GM10266 (cell line): Measurements from ENCODE around the gene BCAR3.

Experiments used
- DNase-seq: peaks from one replicate; pipeline ENCODE4 v3.0.0; 2012; ENCODE audit errors: extremely low spot score
- TF ChIP-seq, protein P1 (sequence below): IDR thresholded peaks from 2 replicates; pipeline ENCODE4 v1.5.1; 2012; ENCODE audit warnings: mild to moderate bottlenecking, low read depth; ENCODE audit not compliant: control insufficient read depth, insufficient read depth; ENCODE audit errors: missing control alignments

The BCAR3 gene

DNA sequence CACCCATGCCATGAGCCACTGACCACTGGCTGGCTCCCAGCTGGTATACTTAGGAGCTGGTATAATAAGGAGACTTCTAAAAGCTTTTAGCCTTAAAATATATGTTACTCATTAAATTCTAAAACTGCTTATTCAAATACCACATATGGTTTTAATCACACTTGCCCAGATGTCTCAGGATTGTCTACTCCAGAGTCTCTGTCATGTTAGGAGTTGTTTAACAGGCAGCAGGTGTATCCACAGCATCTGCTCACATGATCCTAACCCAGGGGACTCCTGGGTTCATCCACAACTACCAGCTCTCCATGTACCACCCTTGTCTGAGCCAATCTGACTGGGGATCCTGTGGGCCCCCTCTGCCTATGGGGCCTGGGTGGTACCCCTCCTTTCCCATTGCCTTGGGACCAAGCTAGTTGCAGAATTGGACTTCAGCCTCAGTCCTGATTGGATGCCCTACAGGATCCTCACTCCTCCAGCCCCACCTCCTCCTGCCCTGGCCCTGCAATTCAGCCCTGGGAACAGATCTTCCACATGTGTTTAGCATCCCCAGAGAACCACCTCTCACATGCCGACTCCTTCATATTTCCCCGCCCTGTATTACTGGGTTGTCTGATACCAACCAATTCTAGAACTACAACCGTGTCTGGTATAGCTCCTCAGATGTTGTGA, 61.3 kb downstream of the BCAR3 start:
- no peak for DNase-seq
- TF ChIP-seq, protein P1, sequence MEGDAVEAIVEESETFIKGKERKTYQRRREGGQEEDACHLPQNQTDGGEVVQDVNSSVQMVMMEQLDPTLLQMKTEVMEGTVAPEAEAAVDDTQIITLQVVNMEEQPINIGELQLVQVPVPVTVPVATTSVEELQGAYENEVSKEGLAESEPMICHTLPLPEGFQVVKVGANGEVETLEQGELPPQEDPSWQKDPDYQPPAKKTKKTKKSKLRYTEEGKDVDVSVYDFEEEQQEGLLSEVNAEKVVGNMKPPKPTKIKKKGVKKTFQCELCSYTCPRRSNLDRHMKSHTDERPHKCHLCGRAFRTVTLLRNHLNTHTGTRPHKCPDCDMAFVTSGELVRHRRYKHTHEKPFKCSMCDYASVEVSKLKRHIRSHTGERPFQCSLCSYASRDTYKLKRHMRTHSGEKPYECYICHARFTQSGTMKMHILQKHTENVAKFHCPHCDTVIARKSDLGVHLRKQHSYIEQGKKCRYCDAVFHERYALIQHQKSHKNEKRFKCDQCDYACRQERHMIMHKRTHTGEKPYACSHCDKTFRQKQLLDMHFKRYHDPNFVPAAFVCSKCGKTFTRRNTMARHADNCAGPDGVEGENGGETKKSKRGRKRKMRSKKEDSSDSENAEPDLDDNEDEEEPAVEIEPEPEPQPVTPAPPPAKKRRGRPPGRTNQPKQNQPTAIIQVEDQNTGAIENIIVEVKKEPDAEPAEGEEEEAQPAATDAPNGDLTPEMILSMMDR, result no peak

DNA sequence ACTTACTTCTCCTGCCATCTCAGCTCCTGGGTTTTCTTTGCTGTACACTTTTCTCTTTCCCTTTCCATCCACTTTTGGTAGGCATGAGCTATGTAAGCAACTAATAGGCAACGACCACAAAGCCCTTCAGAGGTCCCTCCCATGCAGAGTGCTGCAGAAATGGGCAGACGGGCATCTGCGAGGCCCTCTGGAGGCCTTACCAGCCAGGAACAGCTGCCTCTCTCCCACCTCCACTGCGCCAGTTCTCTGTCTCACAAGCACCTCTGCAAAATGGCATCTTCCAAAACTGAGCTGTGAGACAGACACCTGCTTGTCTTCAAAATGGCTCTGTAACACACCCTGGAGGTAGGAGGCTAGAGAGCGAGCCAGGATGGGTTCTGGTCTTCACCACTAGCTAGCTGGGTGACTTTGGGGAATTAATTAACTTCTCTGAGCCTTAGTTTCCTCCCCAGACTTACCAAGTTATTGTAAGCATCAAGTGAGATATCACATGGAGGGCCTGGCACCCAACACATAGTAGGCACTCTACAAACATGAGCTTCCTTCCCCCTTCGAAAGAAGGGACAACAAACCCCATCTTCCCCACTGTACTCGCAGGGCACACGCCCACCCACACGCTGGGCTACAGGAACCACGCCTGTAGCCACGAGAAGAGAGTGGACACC, 62.0 kb downstream of the BCAR3 start:
- TF ChIP-seq, protein P1, result no peak
- DNase-seq, result no peak

DNA sequence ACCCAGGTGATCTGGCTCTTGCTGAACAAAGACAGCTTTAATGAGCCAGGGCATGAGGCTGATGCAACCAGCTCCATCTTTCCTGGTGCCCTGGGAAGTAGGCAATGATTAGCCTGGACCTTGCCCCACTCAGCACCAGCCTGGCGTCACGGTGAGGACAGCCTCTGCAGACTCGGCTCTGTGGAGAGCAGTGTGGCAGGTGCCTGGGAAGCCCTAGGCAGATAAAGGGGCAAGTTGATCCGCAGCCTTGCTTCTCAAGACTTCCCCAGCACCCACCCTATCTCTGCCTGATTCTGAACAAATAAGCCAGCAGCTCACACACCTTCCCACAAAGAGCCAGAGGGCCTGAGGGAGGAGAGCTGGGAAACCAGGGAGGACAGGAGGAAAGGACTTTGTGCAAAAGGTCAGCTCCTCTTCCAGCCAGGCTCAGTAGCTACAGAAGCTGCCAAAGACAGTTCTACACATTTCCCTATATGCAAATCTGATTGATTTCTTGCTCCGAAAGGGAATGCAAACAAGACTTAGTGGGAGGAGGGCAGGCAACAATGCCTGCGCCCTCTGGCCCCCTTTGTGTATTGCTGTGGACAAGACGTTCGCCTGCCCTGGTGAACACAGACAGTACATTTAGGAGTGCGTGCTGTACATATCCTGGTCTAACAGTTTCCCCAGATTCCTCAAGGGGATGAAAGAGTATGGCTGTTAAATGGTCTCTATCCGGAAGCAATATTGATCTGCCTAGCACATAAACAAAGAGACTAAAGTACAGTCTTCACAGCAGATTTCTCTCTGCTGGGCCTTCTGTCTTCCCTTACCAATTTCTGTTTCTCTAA, 63.8 kb downstream of the BCAR3 start:
- TF ChIP-seq, protein P1, result no peak
- no peak for DNase-seq

DNA sequence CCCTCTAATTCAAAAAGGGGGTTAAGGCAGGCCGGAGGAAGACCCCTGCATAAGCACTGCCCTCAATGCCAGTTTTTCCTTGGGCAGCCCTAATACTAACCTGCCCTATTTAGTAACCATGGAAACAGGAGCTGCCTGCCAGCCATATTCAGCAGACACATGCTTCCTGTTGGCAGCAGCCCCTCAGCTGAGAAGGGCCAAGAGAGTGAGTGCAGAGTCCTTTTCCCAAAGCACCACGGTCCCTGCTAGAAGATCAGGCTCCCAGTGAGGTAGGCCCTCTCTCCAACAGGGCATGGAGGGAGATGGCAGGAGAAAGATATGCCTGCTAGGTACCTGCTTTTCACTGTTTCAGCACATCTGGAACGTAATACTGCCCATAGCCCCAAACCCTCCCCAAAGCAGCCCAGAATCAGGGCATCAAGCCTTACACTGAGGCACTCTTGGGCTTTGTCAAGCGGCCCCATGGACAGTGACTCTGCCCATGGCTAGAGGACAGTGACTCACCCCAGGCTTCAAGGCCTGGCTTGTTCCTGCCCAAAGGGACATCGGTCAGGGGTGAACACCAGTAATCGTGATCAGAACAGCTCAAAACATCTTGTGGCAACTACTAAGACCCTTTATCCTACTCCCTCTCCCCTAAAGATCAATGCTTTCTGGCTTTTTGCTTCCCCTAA, 64.5 kb downstream of the BCAR3 start:
- no peak for DNase-seq
- TF ChIP-seq, protein P1, result no peak

DNA sequence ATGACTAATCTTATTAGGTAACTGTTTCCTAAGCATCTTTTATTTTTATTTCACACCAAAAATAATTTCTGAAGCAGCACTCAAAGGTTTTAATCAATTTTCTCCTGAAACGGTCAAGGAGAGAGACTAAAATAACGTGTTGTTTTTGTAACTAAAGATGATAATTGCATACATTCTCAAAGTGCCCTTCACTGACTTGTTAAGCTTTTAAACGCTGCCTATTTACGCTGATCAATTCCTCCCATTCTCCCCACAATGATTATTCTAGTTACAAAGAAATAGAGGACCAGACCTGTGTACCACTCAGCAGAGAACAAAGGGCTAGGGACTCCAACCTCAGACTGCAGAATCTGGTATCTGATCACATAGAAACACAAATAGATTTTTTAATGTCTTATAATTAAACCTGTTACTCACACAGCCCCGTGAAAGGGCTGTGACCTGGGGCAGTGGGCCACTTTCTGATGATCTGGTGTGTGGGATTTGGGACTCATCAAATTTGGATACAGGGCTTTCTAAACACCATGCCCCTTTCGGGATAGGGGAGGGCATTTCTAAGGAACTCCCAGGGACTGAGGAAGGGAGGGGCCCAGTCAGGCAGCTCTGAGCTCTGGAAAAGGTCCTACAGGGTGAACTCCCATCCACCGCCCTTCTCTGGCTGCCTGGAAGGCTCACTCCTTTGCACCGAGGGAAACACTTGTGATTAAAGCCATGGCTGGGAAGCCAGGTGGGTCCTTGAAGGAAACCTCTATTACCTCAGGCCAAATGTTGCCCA, 65.2 kb downstream of the BCAR3 start:
- TF ChIP-seq, protein P1, result no peak

DNA sequence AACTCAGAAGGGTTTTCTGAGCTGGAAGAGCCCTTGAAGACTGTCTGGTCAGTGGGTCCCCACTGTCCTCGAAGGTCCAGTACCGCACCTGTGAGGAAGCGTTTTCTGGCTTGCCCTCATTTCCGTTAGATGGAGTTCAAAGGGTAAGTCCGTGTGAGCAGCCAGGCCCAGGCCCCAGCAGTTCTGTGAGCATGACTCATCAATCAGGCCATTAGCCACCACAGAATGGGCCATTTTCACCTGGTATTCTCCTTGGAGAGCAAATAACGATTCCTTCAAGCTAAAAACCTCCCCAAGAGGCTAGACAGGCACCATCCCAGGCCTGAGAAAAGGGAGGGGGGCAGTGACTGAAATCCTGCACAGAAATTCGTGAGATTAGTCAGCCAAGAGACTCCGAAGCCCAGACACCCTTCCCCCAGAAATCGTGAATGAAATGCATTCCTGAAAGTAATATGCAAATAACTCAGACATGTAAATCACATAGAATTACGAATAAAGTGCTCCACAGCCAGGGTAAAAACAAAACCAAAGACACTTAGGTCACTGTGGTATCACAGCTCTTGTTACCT, 66.0 kb downstream of the BCAR3 start:
- DNase-seq, result peak; percentile 61
- TF ChIP-seq, protein P1, result no peak

More for the DNA sequence above, 65.2 kb downstream of the BCAR3 start:
- no peak for DNase-seq
